Stimulated activated CD4-positive, alpha-beta T cell treated with anti-CD3 and anti-CD28 coated beads, Interleukin-4, amount 100 ng/mL, for 24 hours (primary cell): Measurements from ENCODE around the gene PIGR.
A peak's percentile ranks its signal among the peaks of the same experiment; 100 is the strongest.
"Not testable (repeated sequence)": the region's sequence is repeated elsewhere in the genome, so short reads cannot be mapped to it uniquely, and the experiment has no call there.

ENCODE experiments used
- DNase-seq: peaks from one replicate; pipeline ENCODE4 v3.0.0-alpha.2; 2020

Gene PIGR

GRCh38 chr1:206933333-206933945 is 12.8 kb downstream of the PIGR start:
- DNase-seq, result peak; percentile 80

GRCh38 chr1:206932177-206932576 is 14.1 kb downstream of the PIGR start:
- no peak for DNase-seq

GRCh38 chr1:206931709-206932108 is 14.6 kb downstream of the PIGR start:
- DNase-seq, result no peak

GRCh38 chr1:206930210-206930798 is 16.0 kb downstream of the PIGR start:
- peak; percentile 49 for DNase-seq

- DNase-seq, result no peak
Measured at GRCh38 chr1:206929524-206929923, 16.7 kb downstream of the PIGR start.

GRCh38 chr1:206926286-206926685 is 20.0 kb downstream of the PIGR start:
- DNase-seq, result no peak

GRCh38 chr1:206925106-206925736 is 21.0 kb downstream of the PIGR start:
- DNase-seq, result peak; percentile 53

- no peak for DNase-seq
Measured at GRCh38 chr1:206924592-206925105, 21.6 kb downstream of the PIGR start.

GRCh38 chr1:206923961-206924557 is 22.2 kb downstream of the PIGR start:
- not testable (repeated sequence) for DNase-seq

- peak; percentile 76 for DNase-seq
Measured at GRCh38 chr1:206923009-206923960, 23.0 kb downstream of the PIGR start.

- DNase-seq, result no peak
Measured at GRCh38 chr1:206922524-206922923, 23.7 kb downstream of the PIGR start.

- peak; percentile 47 for DNase-seq
Measured at GRCh38 chr1:206921772-206922265, 24.4 kb downstream of the PIGR start, which contains the start of gene FCMR. Gene FCMR, minus strand, starts transcription at chr1:206921941. Its CDS starts 87 bp downstream, at chr1:206921854.

GRCh38 chr1:206918076-206918475 is 28.2 kb downstream of the PIGR start:
- no peak for DNase-seq

- DNase-seq, result no peak
Measured at GRCh38 chr1:206916000-206916709, 30.1 kb downstream of the PIGR start.

GRCh38 chr1:206915030-206915735 is 31.1 kb downstream of the PIGR start:
- DNase-seq, result no peak

GRCh38 chr1:206913766-206914537 is 32.3 kb downstream of the PIGR start:
- DNase-seq, result no peak

- DNase-seq, result peak; percentile 74
Measured at GRCh38 chr1:206912445-206913095, 33.7 kb downstream of the PIGR start.

GRCh38 chr1:206911064-206911663 is 35.1 kb downstream of the PIGR start:
- peak; percentile 49 for DNase-seq

GRCh38 chr1:206909883-206910318 is 36.4 kb downstream of the PIGR start:
- no peak for DNase-seq
